DMS 273 treated with DMSO at 0.1 percent for 48 hours (cell line): ENCODE data around the gene TRIM38.
A peak's percentile ranks its signal among the peaks of the same experiment; 100 is the strongest.
"Not testable (repeated sequence)": the region's sequence is repeated elsewhere in the genome, so short reads cannot be mapped to it uniquely, and the experiment has no call there.

Source experiments
- DNase-seq: peaks from one replicate; lab custom pipeline; 2025; lab: John Stamatoyannopoulos, UW

Gene TRIM38

GRCh38 chr6:25962149-25963127, at the start of gene TRIM38:
TRIM38 (plus strand) TSS chr6:25962802; CDS start chr6:25966523, 3,721 bp downstream.
- DNase-seq = peak; percentile 5

GRCh38 chr6:25913741-25914140, 48.9 kb upstream of the TRIM38 start:
- no peak for DNase-seq

GRCh38 chr6:25916330-25916729, 46.3 kb upstream of the TRIM38 start:
- DNase-seq = no peak

GRCh38 chr6:25916789-25917490, 45.7 kb upstream of the TRIM38 start:
- DNase-seq = no peak

GRCh38 chr6:25918083-25918683, 44.4 kb upstream of the TRIM38 start:
- DNase-seq = no peak

GRCh38 chr6:25919657-25920056, 42.9 kb upstream of the TRIM38 start:
- no peak for DNase-seq

- no peak for DNase-seq
Observed at GRCh38 chr6:25921525-25922203, 40.9 kb upstream of the TRIM38 start.

- no peak for DNase-seq
Observed at GRCh38 chr6:25922301-25922700, 40.3 kb upstream of the TRIM38 start.

- no peak for DNase-seq
Observed at GRCh38 chr6:25925876-25926275, 36.7 kb upstream of the TRIM38 start.

- no peak for DNase-seq
Observed at GRCh38 chr6:25927178-25927577, 35.4 kb upstream of the TRIM38 start.

GRCh38 chr6:25927756-25928216, 34.8 kb upstream of the TRIM38 start:
- no peak for DNase-seq

GRCh38 chr6:25928562-25929324, 33.9 kb upstream of the TRIM38 start:
- DNase-seq = no peak

GRCh38 chr6:25929785-25930184, 32.8 kb upstream of the TRIM38 start:
- not testable (repeated sequence) for DNase-seq

- DNase-seq = no peak
Observed at GRCh38 chr6:25930532-25931410, 31.8 kb upstream of the TRIM38 start, which contains the start of gene SLC17A2. SLC17A2 (minus strand) TSS chr6:25930691; CDS start chr6:25925796, 4,895 bp downstream.

- DNase-seq = no peak
Observed at GRCh38 chr6:25931411-25931709, 31.2 kb upstream of the TRIM38 start.

GRCh38 chr6:25934156-25934555, 28.4 kb upstream of the TRIM38 start:
- no peak for DNase-seq

- no peak for DNase-seq
Observed at GRCh38 chr6:25934735-25935313, 27.8 kb upstream of the TRIM38 start.

GRCh38 chr6:25935953-25936352, 26.6 kb upstream of the TRIM38 start:
- no peak for DNase-seq

GRCh38 chr6:25939593-25939992, 23.0 kb upstream of the TRIM38 start:
- DNase-seq = no peak
